ENCODE measurements around the gene MYF5. TPM values are rescaled to one million over a fixed set of nuclear protein-coding genes. Genes with fewer than 3 reads are reported as not detected.
A peak's percentile ranks its signal among the peaks of the same experiment; 100 is the strongest.

MYF5 gene
- total and polyA plus RNA-seq, 2 experiments from 2014 or later: not detected

DNA sequence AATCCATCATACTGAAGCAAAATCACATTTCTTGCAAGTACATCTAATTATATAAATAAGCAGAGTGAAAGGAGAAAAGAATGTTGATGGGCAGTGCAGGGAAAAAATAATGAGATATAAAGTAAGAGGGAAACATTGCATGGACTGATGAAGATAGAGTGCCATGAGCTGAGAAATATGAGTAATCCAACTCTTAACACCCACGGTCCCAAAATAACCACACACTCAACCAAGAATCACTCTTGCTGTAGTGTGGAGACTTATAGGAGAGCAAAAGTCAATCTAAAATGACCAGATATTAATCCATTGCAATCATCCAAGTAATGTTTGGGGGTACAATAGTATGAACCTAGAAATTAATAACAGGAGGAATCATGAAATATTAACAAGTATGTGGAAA, 40.2 kb downstream of the MYF5 start:
- Histone ChIP-seq H3K4me3 (no peak overlapping the region), H3K27ac (no peak overlapping the region), H4K20me1 (ENCODE audit: insufficient read depth, poor library complexity, severe bottlenecking) (no peaks in the 10 kb centered on the region), H3K36me3 (replicated peaks; ENCODE audit: insufficient read depth, low read depth) (no peaks in the 10 kb centered on the region), H2AFZ (no peak overlapping the region), H3K4me1 (ENCODE audit: insufficient read depth) (no peaks in the 10 kb centered on the region), H3K9me2 (replicated peaks; ENCODE audit: insufficient read depth) (no peaks in the 10 kb centered on the region), H3K9me3 (ENCODE audit: low read depth) (no peaks in the 10 kb centered on the region), H3K79me2 (no peaks in the 10 kb centered on the region), H3K27me3 (no peaks in the 10 kb centered on the region), H3K4me2 (no peak overlapping the region)
- no peak for DNase-seq (ENCODE audit: low spot score)
- 90% methylated on average over 1 of the region's 1 CpG for WGBS (ENCODE audit: low lambda C conversion rate, missing lambda C conversion rate)
- TF ChIP-seq EZH2phosphoT487 (IDR thresholded peaks at IDR 0.05; ENCODE audit: low read depth, severe bottlenecking, unreplicated experiment) (no peak), EZH2 (IDR thresholded peaks at IDR 0.05; ENCODE audit: borderline replicate concordance) (no peak)
- TF ChIP-seq, protein P1, sequence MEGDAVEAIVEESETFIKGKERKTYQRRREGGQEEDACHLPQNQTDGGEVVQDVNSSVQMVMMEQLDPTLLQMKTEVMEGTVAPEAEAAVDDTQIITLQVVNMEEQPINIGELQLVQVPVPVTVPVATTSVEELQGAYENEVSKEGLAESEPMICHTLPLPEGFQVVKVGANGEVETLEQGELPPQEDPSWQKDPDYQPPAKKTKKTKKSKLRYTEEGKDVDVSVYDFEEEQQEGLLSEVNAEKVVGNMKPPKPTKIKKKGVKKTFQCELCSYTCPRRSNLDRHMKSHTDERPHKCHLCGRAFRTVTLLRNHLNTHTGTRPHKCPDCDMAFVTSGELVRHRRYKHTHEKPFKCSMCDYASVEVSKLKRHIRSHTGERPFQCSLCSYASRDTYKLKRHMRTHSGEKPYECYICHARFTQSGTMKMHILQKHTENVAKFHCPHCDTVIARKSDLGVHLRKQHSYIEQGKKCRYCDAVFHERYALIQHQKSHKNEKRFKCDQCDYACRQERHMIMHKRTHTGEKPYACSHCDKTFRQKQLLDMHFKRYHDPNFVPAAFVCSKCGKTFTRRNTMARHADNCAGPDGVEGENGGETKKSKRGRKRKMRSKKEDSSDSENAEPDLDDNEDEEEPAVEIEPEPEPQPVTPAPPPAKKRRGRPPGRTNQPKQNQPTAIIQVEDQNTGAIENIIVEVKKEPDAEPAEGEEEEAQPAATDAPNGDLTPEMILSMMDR (IDR thresholded peaks at IDR 0.05; ENCODE audit: poor library complexity): no peak

DNA sequence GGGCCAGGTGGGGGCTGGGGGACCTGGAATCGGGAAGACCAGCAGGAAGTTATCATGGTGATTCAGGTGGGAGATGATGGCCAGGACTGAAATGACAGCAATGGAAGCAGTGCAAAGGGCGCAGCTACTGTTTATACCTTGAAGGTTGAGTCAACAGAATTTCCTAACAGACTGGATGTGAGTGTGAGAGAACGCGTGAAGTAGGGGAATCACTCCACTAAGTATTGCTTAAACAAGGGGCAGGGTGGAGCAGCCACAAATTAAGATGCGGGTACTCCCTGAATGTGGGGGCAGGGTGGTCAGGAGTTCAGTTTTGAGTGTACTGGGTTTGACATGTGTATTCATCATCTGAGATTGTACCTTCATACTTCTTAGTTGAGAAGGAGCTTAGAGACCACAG, 45.1 kb downstream of the MYF5 start:
- H2AFZ ChIP-seq: no peak overlapping the region
- no peak overlapping the region for H3K4me3 ChIP-seq
- H3K27ac ChIP-seq: no peak overlapping the region
- TF ChIP-seq EZH2phosphoT487 (IDR thresholded peaks at IDR 0.05; ENCODE audit: low read depth, severe bottlenecking, unreplicated experiment) (no peak), EZH2 (IDR thresholded peaks at IDR 0.05; ENCODE audit: borderline replicate concordance) (no peak)
- peak; percentile 23 for DNase-seq (ENCODE audit: low spot score)
- WGBS (ENCODE audit: low lambda C conversion rate, missing lambda C conversion rate): 63% methylated on average over 5 of the region's 5 CpGs
- H3K4me1 ChIP-seq (ENCODE audit: insufficient read depth): no peaks in the 10 kb centered on the region
- no peaks in the 10 kb centered on the region for H3K79me2 ChIP-seq
- H3K4me2 ChIP-seq: no peak overlapping the region
- no peaks in the 10 kb centered on the region for H3K27me3 ChIP-seq
- no peaks in the 10 kb centered on the region for H3K9me2 ChIP-seq (replicated peaks; ENCODE audit: insufficient read depth)
- H3K9me3 ChIP-seq (ENCODE audit: low read depth): no peaks in the 10 kb centered on the region
- H3K36me3 ChIP-seq (replicated peaks; ENCODE audit: insufficient read depth, low read depth): no peaks in the 10 kb centered on the region
- H4K20me1 ChIP-seq (ENCODE audit: insufficient read depth, poor library complexity, severe bottlenecking): no peaks in the 10 kb centered on the region

DNA sequence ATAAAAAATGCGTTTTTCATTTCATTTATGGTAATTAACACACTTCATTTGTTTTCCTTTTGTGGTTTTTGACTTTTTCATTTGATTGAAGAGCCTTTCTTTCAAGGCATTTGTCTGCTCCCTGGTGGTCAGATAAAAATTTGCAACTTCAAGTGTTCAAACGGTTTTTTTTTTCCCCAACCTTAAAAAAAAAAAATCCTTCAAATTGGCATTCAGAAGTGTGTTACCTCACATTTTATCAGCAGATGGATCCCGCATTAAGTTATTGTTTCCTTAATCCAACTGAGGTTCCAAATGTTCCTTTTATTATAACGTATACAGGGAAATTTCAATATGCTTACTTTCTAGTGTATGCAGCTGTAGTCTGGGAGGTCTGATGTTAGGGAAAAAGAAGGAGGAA, 47.2 kb downstream of the MYF5 start:
- no peak overlapping the region for H2AFZ ChIP-seq
- no peaks in the 10 kb centered on the region for H3K4me1 ChIP-seq (ENCODE audit: insufficient read depth)
- peak; percentile 66 for DNase-seq (ENCODE audit: low spot score)
- no peak overlapping the region for H3K4me2 ChIP-seq
- 5% methylated on average over 4 of the region's 4 CpGs for WGBS (ENCODE audit: low lambda C conversion rate, missing lambda C conversion rate)
- no peak overlapping the region for H3K27ac ChIP-seq
- no peaks in the 10 kb centered on the region for H3K27me3 ChIP-seq
- H4K20me1 ChIP-seq (ENCODE audit: insufficient read depth, poor library complexity, severe bottlenecking): no peaks in the 10 kb centered on the region
- TF ChIP-seq, protein P1 (IDR thresholded peaks at IDR 0.05; ENCODE audit: poor library complexity): peak; percentile 73
- TF ChIP-seq EZH2 (IDR thresholded peaks at IDR 0.05; ENCODE audit: borderline replicate concordance): no peak
- H3K36me3 ChIP-seq (replicated peaks; ENCODE audit: insufficient read depth, low read depth): no peaks in the 10 kb centered on the region
- H3K9me2 ChIP-seq (replicated peaks; ENCODE audit: insufficient read depth): no peaks in the 10 kb centered on the region
- no peaks in the 10 kb centered on the region for H3K79me2 ChIP-seq
- no peak overlapping the region for H3K4me3 ChIP-seq
- H3K9me3 ChIP-seq (ENCODE audit: low read depth): no peaks in the 10 kb centered on the region

DNA sequence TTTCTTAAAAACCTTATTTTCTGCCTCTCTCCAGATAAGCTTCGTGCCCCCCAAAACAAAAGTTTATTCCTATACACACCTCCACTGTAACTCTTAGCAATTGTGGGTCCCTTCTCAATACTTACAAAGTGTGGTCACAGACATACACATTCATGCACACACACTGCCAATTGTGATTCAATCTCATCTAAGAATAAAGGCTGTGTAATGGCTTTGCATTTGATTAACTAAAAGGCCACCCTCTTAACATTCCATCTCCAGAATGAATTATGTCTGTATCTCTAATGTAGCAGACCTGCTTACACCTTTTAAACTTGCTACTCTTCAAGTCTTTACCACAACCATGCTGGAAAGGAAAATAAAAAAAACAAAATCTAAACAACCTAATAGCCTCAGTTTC, 49.5 kb downstream of the MYF5 start:
- H3K4me1 ChIP-seq (ENCODE audit: insufficient read depth): no peaks in the 10 kb centered on the region
- no peak for DNase-seq (ENCODE audit: low spot score)
- H3K9me2 ChIP-seq (replicated peaks; ENCODE audit: insufficient read depth): no peaks in the 10 kb centered on the region
- H3K9me3 ChIP-seq (ENCODE audit: low read depth): no peaks in the 10 kb centered on the region
- no peak overlapping the region for H3K4me2 ChIP-seq
- no peak overlapping the region for H3K27ac ChIP-seq
- no peak overlapping the region for H3K4me3 ChIP-seq
- no peaks in the 10 kb centered on the region for H3K79me2 ChIP-seq
- TF ChIP-seq, protein P1 (IDR thresholded peaks at IDR 0.05; ENCODE audit: poor library complexity): no peak
- TF ChIP-seq EZH2 (IDR thresholded peaks at IDR 0.05; ENCODE audit: borderline replicate concordance) (no peak), EZH2phosphoT487 (IDR thresholded peaks at IDR 0.05; ENCODE audit: low read depth, severe bottlenecking, unreplicated experiment) (no peak)
- no peak overlapping the region for H2AFZ ChIP-seq
- no peaks in the 10 kb centered on the region for H3K27me3 ChIP-seq
- 92% methylated on average over 1 of the region's 1 CpG for WGBS (ENCODE audit: low lambda C conversion rate, missing lambda C conversion rate)
- H4K20me1 ChIP-seq (ENCODE audit: insufficient read depth, poor library complexity, severe bottlenecking): no peaks in the 10 kb centered on the region
- H3K36me3 ChIP-seq (replicated peaks; ENCODE audit: insufficient read depth, low read depth): no peaks in the 10 kb centered on the region
